Panc1 (cell line): ENCODE results near the gene GLT8D2. TPM values are rescaled to one million over a fixed set of nuclear protein-coding genes. Genes with fewer than 3 reads are reported as not detected.

Source experiments
- ATAC-seq: fragments of 200-7000 bp; cut with Tn5 transposase; 2 replicates; pipeline ENCODE4 v1.9.1; 2020; ENCODE audit warnings: mild to moderate bottlenecking, moderate library complexity
- BruUV-seq: library from RNA; stranded (reverse); fragments of 400-500 nt; replicated peaks from 2 replicates; lab custom pipeline; 2021; lab: Mats Ljungman, UMichigan
- CTCF ChIA-PET: fragments of 300-600 bp; sonication (Branson Sonifier 250); formaldehyde crosslinking; loops from one replicate; lab custom pipeline; 2022; ENCODE audit warnings: antibody characterized with exemption; lab: Charles Lee
- POLR2A ChIA-PET: fragments of 300-600 bp; sonication (Branson Sonifier 250); formaldehyde crosslinking; loops from one replicate; lab custom pipeline; 2022; ENCODE audit warnings: antibody characterized with exemption; lab: Charles Lee
- DNase-seq: peaks from one replicate; pipeline ENCODE4 v3.0.0-alpha.2; 2010; ENCODE audit warnings: low read depth, low spot score
- H3K27ac ChIP-seq: 2 replicates; pipeline ENCODE4 v1.5.1; 2011; ENCODE audit warnings: mild to moderate bottlenecking, low read length, inconsistent platforms
- H3K27me3 ChIP-seq: fragments of 200-500 bp; sonication (Bioruptor generic); 2 replicates; pipeline ENCODE4 v1.6.0; 2014; ENCODE audit warnings: low read length, inconsistent platforms; ENCODE audit not compliant: control insufficient read depth, insufficient read depth
- H3K36me3 ChIP-seq: fragments of 200-500 bp; sonication (Bioruptor generic); 2 replicates; pipeline ENCODE4 v1.5.1; 2014; ENCODE audit warnings: inconsistent platforms, mild to moderate bottlenecking, low read length, moderate library complexity; ENCODE audit not compliant: control insufficient read depth, insufficient read depth
- H3K4me1 ChIP-seq: 2 replicates; pipeline ENCODE4 v1.5.1; 2011; ENCODE audit warnings: inconsistent platforms, mild to moderate bottlenecking, low read length, moderate library complexity; ENCODE audit not compliant: control insufficient read depth, insufficient read depth
- H3K4me3 ChIP-seq, 2 experiments: 2 replicates each; pipeline ENCODE4 v1.5.1; 2011 to 2012; ENCODE audit warnings: low read depth in 2 of 2, low read length in 2 of 2, mild to moderate bottlenecking in 2 of 2, inconsistent platforms in 1 of 2, moderate library complexity in 1 of 2
- H3K9me3 ChIP-seq: fragments of 200-500 bp; sonication (Bioruptor generic); 2 replicates; pipeline ENCODE4 v1.5.1; 2014; ENCODE audit warnings: low read depth, mild to moderate bottlenecking, inconsistent platforms, low read length, moderate library complexity; ENCODE audit not compliant: control insufficient read depth, insufficient read depth
- CTCF ChIP-seq: fragments of 450-650 bp; IDR thresholded peaks from 2 replicates; pipeline ENCODE4 v1.5.1; 2017; ENCODE audit warnings: mild to moderate bottlenecking
- POLR2AphosphoS5 ChIP-seq: IDR thresholded peaks from 2 replicates; pipeline ENCODE4 v1.6.1; 2012; ENCODE audit warnings: mild to moderate bottlenecking, low read depth, low read length, moderate library complexity
- REST ChIP-seq, 2 experiments: IDR thresholded peaks; 2 replicates each; pipeline ENCODE4 v1.6.1; 2011 to 2012; ENCODE audit warnings: low read depth in 2 of 2, control low read depth in 1 of 2, low read length in 1 of 2, mild to moderate bottlenecking in 1 of 2, moderate library complexity in 1 of 2; ENCODE audit not compliant: insufficient read depth in 1 of 2
- SIN3A ChIP-seq: IDR thresholded peaks from 2 replicates; pipeline ENCODE4 v1.6.1; 2012; ENCODE audit warnings: low read depth, mild to moderate bottlenecking, low read length, moderate library complexity, borderline replicate concordance; ENCODE audit not compliant: insufficient read depth
- TCF7L2 ChIP-seq: IDR thresholded peaks from 2 replicates; pipeline ENCODE4 v1.6.1; 2011; ENCODE audit warnings: mild to moderate bottlenecking, low read depth, low read length, inconsistent platforms
- in situ Hi-C: cut with HindIII; loops from 2 replicates; pipeline ENCODE4 v1.10.0; 2016; ENCODE audit warnings: low sequenced_read_pairs, low pct_unique_long_range_greater_than_20kb
- intact Hi-C: fragments of 100-400 bp; cut with micrococcal nuclease; formaldehyde crosslinking; loops from one replicate; pipeline ENCODE4 v1.10.0; 2022; ENCODE audit not compliant: unreplicated experiment
- total RNA-seq: library from RNA; stranded (reverse); gene quantifications from one replicate; pipeline ENCODE4 v1.2.1, GENCODE V29; 2021; ENCODE audit not compliant: unreplicated experiment

Gene GLT8D2
- total RNA-seq, 1 experiment from 2014 or later, result 0.54 TPM

GRCh38 chr12:103944964-103945363 is 105.0 kb downstream of the GLT8D2 start:
- Histone ChIP-seq H3K4me1 (no peaks in the 10 kb centered on the region), H3K9me3 (no peaks in the 10 kb centered on the region), H3K4me3 (no peak overlapping the region), H3K36me3 (peaks cover 85% of the 10 kb centered on the region), H3K27ac (no peak overlapping the region; the same call in 1 of the 2 replicates), H3K27me3 (no peaks in the 10 kb centered on the region)
- no peak for TF ChIP-seq POLR2AphosphoS5
- no peak for TF ChIP-seq TCF7L2
- TF ChIP-seq REST (IDR thresholded peaks at IDR 0.05; ENCODE audit: insufficient read depth in 1 of 2, low read depth in 2 of 2, low read length in 1 of 2), result no peak
- no peak for TF ChIP-seq CTCF
- no peak for TF ChIP-seq SIN3A
- CTCF ChIA-PET, result no interaction called here
- POLR2A ChIA-PET, result no interaction called here
- no peak for DNase-seq
- no peak for ATAC-seq
- intact Hi-C loops, result no loop called here
- BruUV-seq, result no TSS peak
- in situ Hi-C loops, result no loop called here

Other genes starting within 250 kb of the GLT8D2 start
- 24.9 TPM for gene NT5DC3, start 209.0 kb downstream of the GLT8D2 start, total RNA-seq
- gene HSP90B1, start 119.8 kb downstream of the GLT8D2 start, total RNA-seq, result 503 TPM
- 38.2 TPM for gene TDG, start 84.3 kb downstream of the GLT8D2 start, total RNA-seq
- 8.5 TPM for gene HCFC2, start 14.3 kb upstream of the GLT8D2 start, total RNA-seq
- 31.5 TPM for gene NFYB, start 88.0 kb upstream of the GLT8D2 start, total RNA-seq
- 348 TPM for gene TXNRD1, start 165.6 kb upstream of the GLT8D2 start, total RNA-seq